ENCODE measurements around the gene PIK3C2B.

PIK3C2B gene

DNA sequence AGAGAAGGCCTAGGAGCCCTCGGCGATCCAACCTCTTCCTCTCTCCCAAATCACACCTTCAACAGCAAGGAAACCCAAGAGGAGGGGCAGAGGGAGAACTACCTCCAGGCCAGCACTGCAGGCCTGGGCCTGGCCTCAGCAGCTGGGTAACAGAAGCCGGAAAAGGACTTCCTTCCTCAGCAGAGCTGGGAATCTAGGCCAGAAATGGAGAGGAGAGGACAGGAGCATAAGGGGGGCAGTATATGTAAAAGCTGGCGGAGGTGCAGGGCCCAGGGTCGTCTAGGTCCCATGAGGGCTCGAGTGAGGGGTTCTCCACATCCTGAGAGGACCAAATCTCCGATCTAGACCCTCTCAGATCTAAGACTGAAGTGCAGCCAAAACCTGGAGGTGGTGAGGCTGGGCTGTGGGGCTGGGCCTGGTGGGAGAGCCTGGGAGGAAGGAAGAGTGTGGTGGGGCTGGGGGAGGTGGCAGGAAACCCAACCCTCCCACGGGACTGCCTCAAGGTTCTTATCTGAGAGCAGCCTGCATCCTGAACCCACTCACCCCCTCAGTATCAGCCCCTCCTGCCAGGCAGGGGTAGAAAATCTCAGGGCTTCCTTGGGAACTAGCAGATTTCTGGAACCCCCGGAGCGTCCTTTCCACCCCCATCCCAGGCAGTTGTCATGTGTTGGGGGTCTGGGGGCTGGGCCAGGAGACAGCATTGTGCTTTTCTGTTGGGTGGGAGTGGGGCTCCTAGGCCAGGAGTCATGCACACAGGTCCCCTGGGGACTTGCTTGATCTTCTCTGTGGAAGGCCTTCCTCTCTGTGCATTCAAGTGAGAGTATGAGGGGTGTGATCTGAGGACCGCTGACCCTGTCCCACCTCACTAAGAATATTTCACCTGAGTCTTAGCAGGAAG is 33.0 kb downstream of the PIK3C2B start:
- H3K27ac Mint-ChIP-seq, result peak overlapping the region; percentile 89
- peaks cover 87% of the 10 kb centered on the region for H3K4me1 Mint-ChIP-seq
- peaks cover 59% of the 10 kb centered on the region for H3K36me3 Mint-ChIP-seq
- peak overlapping the region; percentile 47 for H3K4me3 Mint-ChIP-seq
- peak; percentile 76 for ATAC-seq
- H3K9me3 Mint-ChIP-seq, result no peaks in the 10 kb centered on the region
- H3K27me3 Mint-ChIP-seq, result no peaks in the 10 kb centered on the region

DNA sequence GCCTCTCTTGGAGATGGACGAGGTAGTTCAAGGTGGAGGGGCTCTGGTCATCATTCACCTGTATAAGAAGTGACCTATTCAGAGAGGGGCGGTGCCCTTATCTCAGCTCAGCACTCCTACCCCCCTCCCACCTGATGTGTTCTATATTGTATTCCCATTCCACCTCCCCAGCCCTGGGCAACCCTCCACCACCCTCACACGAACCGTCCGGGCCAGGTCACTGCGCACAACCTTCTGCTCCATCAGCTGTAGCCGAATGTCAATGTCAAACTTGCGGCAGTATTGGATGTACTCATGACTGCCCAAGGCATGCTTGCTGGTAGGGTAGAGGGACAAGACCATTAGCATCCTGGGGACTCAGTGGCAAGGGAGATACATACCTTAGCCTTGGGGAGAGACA is 34.3 kb downstream of the PIK3C2B start:
- no peak overlapping the region for H3K4me3 Mint-ChIP-seq
- peaks cover 75% of the 10 kb centered on the region for H3K4me1 Mint-ChIP-seq
- H3K27ac Mint-ChIP-seq, result peak overlapping the region; percentile 89
- peaks cover 63% of the 10 kb centered on the region for H3K36me3 Mint-ChIP-seq
- H3K27me3 Mint-ChIP-seq, result no peaks in the 10 kb centered on the region
- no peak for ATAC-seq
- no peaks in the 10 kb centered on the region for H3K9me3 Mint-ChIP-seq

DNA sequence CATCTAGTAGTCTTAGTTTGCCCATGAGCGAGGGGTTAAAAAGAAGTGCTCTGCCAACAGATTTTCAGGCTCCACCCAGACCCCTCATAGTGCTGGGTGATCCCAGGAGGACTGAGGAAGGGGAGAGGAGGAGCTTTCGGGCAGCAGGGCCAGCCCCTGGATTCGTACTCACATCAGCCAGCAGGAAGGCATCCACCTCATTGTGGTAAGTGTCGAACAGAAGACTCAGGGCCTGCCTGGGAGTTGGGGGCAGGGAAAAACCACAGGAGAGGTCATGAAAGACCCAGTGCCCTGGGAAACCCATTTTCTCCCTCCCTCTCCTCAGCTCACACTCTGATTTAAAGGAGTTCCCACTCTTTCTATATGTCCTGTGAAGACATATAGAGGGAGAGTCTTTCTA is 34.9 kb downstream of the PIK3C2B start:
- ATAC-seq, result no peak
- H3K4me3 Mint-ChIP-seq, result no peak overlapping the region
- no peak overlapping the region for H3K27ac Mint-ChIP-seq
- peaks cover 70% of the 10 kb centered on the region for H3K36me3 Mint-ChIP-seq
- no peaks in the 10 kb centered on the region for H3K9me3 Mint-ChIP-seq
- H3K27me3 Mint-ChIP-seq, result no peaks in the 10 kb centered on the region
- H3K4me1 Mint-ChIP-seq, result peaks cover 73% of the 10 kb centered on the region

DNA sequence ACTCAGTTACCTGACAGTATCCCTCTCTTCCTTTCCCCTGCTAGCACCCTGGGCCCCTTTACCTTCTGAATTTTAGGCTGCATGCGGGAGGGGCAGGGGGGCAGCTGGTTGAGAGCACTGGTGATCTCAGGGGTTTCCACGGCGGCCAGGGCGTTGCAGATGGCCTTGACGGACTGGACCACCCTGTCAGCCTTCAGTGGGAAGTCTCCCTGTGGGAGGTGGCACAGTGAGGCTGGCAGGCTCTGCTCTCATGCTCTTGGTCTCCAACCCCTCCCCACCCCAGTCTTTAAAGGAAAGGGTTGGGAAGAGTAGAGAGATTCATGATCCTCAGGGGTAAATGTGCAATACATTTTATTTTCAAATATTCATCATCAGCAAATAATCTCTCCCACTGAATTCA is 36.9 kb downstream of the PIK3C2B start:
- Mint-ChIP-seq H3K27ac (peak overlapping the region; percentile 43), H3K4me3 (no peak overlapping the region), H3K27me3 (no peaks in the 10 kb centered on the region), H3K4me1 (peaks cover 73% of the 10 kb centered on the region), H3K9me3 (no peaks in the 10 kb centered on the region), H3K36me3 (peaks cover 61% of the 10 kb centered on the region)
- no peak for ATAC-seq

DNA sequence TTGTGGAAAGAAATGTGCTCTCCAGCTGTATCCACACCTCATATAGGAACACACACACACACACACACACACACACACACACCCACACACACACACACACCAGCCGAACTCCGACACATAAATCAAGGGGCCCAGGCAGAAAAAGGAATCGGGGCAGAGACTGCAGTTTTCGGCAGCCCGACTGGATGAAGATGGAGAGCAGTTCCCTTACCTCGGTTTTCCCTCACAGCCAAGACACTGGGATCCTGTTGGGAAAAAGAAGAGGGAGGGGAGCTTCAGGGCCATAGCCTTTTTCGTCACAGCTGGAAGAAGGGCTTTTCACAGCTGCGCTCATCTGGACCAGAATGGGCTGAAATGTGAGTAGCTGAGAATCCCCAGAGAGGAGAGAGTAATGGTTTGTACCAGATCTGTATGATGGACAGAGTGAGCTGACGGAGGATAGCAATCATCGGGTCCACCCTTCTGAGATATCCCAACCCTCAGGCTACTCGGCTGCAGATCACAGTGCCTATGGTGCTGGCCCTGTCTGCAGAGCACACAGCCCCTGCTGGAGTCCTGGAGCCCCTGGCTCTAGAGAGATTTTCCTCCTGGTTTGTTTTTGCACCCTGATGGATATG is 37.7 kb downstream of the PIK3C2B start:
- H3K27me3 Mint-ChIP-seq, result no peaks in the 10 kb centered on the region

DNA sequence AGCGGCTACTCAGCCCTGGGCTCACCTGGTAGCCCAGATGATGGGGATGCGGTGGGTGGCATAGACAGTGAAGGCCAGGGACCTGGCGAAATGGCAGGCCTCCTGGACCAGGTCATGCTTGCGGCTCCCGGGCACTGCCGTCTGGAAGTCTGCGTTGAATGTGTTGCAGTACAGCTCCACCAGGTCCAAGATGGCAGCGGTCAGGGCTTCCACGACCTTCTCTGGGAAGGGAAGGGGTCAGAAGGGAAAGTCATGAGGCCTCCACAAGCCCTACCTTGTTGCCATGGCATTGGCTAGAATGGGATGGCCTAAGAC is 38.8 kb downstream of the PIK3C2B start:
- H3K4me1 Mint-ChIP-seq, result peaks cover 69% of the 10 kb centered on the region
- H3K27ac Mint-ChIP-seq, result no peak overlapping the region
- no peak for ATAC-seq
- H3K36me3 Mint-ChIP-seq, result peaks cover 64% of the 10 kb centered on the region
- H3K4me3 Mint-ChIP-seq, result no peak overlapping the region
- H3K27me3 Mint-ChIP-seq, result no peaks in the 10 kb centered on the region
- H3K9me3 Mint-ChIP-seq, result no peaks in the 10 kb centered on the region

More for the DNA sequence above, 37.7 kb downstream of the PIK3C2B start:
- H3K36me3 Mint-ChIP-seq, result peaks cover 61% of the 10 kb centered on the region
- H3K4me3 Mint-ChIP-seq, result no peak overlapping the region
- ATAC-seq, result no peak
- no peaks in the 10 kb centered on the region for H3K9me3 Mint-ChIP-seq
- H3K4me1 Mint-ChIP-seq, result peaks cover 69% of the 10 kb centered on the region
- H3K27ac Mint-ChIP-seq, result no peak overlapping the region

DNA sequence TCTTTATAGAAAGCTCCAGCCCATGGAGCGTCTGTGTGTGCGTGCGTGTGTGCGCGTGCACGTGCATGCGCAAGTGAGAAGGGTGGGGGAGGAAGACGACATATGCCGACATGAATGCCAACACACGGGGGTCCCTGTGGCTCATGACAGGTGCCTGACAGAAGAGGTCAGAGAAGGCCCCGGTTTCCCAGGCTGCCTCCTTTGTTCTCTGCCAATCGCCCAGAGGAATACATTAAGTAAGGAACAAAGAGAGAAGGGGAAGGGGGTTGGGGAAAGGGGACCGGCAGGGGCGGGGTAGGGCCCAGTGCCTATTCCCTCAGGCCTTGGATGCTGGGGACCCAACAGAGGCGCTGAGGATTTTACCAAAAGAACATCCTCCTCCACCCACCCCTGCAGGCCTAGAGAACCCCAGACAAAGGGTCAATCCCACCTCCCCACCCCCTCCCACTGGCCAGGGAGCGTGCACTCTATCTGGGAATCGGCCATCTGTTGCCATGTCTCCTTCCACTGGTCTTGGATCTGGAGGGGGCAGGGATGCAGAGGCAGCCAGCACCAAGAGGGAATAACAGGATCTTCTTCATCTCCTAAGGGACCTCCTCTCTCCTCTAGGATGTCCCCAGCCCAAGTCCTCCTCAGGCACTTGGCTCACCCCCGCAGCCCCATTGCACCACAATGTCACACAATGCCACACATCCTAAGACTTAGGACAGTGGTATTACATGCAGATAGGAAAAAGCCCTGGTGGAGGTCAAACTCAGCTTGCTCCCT is 39.4 kb downstream of the PIK3C2B start:
- ATAC-seq, result no peak
- Mint-ChIP-seq H3K36me3 (peaks cover 64% of the 10 kb centered on the region), H3K4me1 (peaks cover 69% of the 10 kb centered on the region), H3K4me3 (no peak overlapping the region), H3K9me3 (no peaks in the 10 kb centered on the region), H3K27ac (peak overlapping the region; percentile 33), H3K27me3 (no peaks in the 10 kb centered on the region)

DNA sequence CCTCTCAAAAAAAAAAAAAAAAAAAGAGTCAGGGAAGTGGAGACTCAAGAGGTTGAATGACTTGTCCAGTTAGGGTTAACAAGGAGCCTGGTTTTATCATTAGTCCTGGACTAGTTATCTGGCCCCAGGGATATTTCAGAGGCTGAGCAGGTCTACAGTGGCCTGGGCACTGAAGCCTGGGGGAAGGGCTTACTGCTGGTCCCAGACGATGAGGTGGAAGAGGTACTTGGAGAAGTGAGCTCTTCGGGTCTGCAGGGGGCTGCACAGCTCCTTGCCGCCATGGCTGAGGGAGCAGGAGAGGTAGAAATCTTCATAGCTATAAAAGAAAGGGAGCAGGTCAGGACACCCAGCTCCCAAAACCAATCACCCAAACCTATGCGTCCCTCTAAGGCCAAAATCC is 40.1 kb downstream of the PIK3C2B start:
- Mint-ChIP-seq H3K27me3 (no peaks in the 10 kb centered on the region), H3K4me3 (no peak overlapping the region), H3K9me3 (no peaks in the 10 kb centered on the region), H3K4me1 (peaks cover 69% of the 10 kb centered on the region), H3K36me3 (peaks cover 59% of the 10 kb centered on the region), H3K27ac (peak overlapping the region; percentile 82)
- ATAC-seq, result no peak

DNA sequence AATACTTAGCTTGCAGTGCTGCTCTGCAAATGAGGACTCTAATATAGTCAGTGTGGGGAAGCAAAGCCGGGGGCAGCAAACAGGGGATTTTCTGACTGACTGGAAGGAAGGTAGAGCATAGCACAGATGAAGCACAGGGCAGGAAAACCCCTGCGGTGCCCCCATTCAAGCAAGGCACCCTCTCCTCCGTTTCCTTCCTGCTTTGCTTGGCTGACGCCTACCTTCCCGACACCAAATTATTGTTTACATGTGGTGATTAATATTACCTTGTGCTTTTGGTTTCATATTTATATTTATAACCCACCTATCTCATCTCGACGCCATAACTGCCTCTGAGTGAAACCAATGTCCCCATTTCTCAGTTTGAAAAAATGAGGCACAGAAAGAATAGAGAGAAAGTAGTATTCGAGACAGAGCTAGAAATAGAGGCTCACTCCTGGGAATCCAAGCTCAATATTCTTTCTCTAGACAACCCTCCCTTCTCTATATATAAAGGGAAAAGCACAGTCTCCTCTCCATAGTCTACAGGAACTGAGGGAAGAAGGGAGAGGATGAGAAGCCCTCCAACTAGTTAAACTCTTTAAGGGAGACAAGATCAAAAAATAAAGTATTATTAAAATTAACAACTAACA is 41.3 kb downstream of the PIK3C2B start:
- Mint-ChIP-seq H3K4me1 (peaks cover 70% of the 10 kb centered on the region), H3K4me3 (peak overlapping the region; percentile 4), H3K27me3 (no peaks in the 10 kb centered on the region), H3K36me3 (peaks cover 55% of the 10 kb centered on the region), H3K27ac (peak overlapping the region; percentile 82), H3K9me3 (no peaks in the 10 kb centered on the region)
- ATAC-seq, result peak; percentile 96

DNA sequence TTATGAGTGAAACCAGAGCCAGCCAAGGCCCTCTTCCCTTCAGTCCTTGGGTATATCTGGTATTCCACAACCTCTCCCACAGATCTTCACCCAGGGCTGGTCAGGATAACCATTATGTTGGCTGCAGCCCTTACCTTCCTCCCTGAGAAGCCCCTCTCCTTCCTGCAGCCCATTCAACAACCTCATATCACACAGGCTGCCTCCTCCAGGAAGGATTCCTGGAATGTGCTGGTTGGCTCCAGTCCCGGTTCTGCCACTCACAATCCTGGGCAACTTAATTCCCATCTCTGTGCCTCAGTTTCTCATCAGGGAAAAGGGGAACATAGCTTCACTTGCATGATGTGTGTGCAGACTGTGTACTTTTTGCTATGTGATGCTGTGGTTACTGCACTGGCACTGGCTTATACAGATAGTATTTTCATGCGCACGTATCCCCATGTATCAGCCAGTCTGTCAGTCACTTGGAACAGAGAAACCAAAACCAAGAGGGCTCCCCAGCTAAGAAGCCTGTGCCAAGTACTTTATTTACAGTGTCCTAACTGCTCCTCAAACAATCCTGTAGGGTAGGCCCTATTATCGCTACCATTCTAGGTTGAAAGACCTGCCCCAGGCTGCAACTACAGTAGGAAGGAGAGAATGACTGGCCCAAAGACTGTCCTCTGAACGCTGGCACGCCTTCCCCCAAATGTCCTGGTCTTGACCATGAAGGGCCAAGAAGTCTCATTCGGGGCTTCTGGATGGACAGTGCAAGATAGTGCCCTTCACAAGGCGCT is 43.1 kb downstream of the PIK3C2B start:
- Mint-ChIP-seq H3K9me3 (no peaks in the 10 kb centered on the region), H3K36me3 (peaks cover 55% of the 10 kb centered on the region), H3K4me1 (peaks cover 82% of the 10 kb centered on the region), H3K27ac (peak overlapping the region; percentile 71), H3K27me3 (no peaks in the 10 kb centered on the region), H3K4me3 (no peak overlapping the region)
- no peak for ATAC-seq

DNA sequence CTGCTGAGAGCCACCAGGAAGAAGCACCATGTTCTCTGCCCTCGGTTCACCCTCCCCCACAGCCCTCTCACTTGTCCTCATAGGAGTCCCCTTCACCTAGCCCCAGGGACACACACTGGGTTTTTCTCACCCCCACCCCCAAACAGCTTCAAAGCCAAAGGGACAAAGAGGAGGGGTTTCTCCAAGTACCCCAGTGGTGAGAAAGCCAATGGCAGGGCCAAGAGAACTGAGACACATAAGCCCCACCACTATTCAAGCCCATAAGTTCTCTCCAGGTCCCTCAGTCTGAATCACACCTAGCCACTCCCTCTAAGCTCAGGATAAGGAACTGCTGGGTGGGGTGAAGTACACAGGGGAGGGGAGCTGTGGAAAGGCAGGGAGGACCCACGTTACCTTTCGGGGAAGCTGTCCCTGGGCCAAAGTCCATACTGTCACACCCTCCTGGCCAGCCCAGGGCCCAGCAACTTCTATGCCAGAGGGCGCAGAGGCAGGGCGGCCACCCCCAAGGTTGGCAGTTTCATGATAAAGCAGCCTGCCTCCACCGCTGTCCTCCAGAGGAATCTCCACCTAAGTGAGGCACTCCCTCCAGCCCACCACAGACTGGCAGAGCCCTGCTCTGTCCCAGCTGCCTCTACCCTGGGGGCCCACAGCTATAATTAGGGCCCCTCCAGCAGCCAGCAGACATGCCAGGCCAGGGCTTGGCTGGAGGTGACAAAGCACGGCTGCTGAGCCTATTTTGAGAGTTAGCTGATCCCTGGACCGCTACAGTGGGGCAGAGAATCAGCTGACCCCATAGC is 43.9 kb downstream of the PIK3C2B start:
- H3K27me3 Mint-ChIP-seq, result no peaks in the 10 kb centered on the region
- H3K4me1 Mint-ChIP-seq, result peaks cover 89% of the 10 kb centered on the region
- peaks cover 58% of the 10 kb centered on the region for H3K36me3 Mint-ChIP-seq
- ATAC-seq, result no peak
- peak overlapping the region; percentile 71 for H3K27ac Mint-ChIP-seq
- H3K4me3 Mint-ChIP-seq, result no peak overlapping the region
- no peaks in the 10 kb centered on the region for H3K9me3 Mint-ChIP-seq

DNA sequence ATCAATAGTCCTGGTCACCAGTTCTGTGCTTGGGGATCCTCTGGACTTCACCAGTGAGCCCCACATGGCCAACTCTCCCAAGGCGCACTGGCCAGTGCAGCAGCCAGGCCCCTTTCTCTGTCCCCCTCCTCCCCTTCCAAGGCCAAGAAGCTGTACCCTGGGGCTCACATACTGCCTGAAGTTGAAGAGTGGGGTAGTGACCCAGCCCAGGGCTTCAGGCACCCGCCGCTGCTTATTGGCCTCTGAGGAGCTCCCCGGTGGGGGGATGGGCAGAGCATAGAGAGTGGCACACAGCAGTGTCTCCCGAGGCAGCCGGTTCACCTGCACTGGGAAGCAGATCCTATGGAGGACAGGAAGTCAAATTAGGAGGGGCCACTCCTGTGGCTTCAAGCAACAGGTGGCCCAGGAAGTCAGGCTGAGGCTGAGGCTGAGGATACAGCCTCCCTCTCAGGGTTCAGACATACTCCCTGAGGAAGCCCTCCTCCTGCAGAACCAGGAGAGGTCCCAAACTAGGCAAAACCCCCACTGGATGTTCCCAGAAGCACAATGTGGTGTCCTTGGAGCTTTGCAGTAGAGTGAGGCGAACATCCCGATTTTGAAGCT is 44.8 kb downstream of the PIK3C2B start:
- Mint-ChIP-seq H3K4me1 (peaks cover 90% of the 10 kb centered on the region), H3K27ac (peak overlapping the region; percentile 71), H3K4me3 (no peak overlapping the region), H3K27me3 (no peaks in the 10 kb centered on the region), H3K9me3 (no peaks in the 10 kb centered on the region), H3K36me3 (peaks cover 58% of the 10 kb centered on the region)
- ATAC-seq, result no peak

DNA sequence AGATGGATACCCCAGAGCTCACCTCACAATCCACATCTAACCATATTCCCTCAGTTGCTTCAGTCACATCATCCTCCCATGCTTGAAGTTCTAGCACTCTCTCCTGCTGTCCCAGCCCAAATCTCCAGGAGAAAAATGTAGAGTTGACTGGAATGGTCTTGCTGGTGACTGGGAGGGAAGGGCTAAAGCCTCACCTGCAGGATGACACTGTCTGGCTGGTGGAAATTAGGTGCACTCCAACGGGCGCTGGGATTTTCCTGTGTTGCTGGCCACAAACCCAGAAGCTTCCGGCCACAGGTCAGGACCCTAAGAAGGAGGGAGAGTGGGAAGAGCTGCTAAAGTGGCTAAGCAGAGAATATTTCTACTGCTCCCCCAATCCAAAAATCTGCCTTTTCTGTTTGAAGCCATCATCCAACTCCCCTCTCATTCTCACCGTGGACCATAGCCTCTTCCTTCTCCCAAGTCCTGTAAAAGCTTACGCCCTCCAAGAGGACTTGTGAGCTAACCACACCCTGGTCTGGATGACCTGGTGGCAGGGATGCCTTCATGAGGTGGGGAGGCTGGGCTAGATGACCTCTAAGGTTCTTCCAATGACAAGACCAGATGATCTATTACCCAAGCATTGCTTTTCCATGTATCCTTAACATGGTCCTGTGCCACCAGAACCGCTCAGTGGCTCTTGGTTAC is 45.5 kb downstream of the PIK3C2B start:
- Mint-ChIP-seq H3K4me1 (peaks cover 90% of the 10 kb centered on the region), H3K27ac (peak overlapping the region; percentile 15), H3K36me3 (peaks cover 63% of the 10 kb centered on the region), H3K9me3 (no peaks in the 10 kb centered on the region), H3K27me3 (no peaks in the 10 kb centered on the region), H3K4me3 (no peak overlapping the region)
- ATAC-seq, result no peak

All from stimulated activated memory B cell treated with anti-CD40 and anti-IgM and Interleukin-4, amounts not matched to agents 10 μg/mL and 1 μg/mL and 100 μg/mL, for 72 hours (primary cell).